Measurements from ENCODE around the gene ZNFX1. TPM values are rescaled to one million over a fixed set of nuclear protein-coding genes. Genes with fewer than 3 reads are reported as not detected.
"Not testable (repeated sequence)": the region's sequence is repeated elsewhere in the genome, so short reads cannot be mapped to it uniquely, and the experiment has no call there.

The ZNFX1 gene
- total RNA-seq, 1 donor from 2014 or later, result 32.7 TPM

DNA sequence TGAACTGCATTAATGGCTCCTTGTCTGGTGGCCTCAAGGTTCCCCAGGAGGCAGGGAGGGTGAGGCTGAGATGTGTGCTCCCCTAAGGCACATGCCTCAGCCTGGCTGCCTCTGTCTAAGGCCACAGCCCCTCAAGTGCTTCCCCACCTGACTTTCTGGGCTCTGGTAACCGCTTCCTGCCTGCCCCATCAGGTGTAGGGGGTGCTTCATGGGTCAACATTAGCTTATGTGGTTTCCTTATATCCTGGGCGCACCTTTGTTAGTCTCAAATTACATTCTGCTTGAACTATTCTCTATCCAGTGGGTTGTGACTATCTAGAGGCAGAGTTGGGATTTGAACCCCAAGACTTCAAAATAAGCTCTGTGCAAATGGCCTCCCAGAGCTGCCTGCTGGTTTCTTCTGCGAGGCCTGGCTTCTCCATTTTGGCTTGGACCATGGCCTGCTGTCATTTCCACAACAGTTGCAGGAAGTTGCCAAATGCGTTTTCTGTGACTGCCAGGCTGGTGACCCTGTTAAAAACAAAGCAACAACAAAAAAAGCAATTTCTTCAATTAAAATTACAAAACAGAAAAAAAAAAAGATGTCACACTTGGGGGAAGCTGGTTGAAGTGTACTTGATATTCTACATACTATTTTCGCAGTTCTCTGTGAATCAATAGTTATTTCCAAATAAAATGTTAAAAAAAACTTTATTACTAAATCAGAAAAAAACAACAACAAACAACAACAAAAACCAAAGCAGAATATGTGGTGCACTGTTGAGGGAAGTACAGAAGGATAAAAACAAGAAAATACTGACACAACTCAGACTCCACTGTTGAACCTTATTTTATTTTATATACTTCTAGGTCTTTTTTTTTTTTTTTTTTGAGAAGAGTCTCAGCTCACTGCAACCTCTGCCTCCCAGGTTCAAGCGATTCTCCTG is 20.0 kb upstream of the ZNFX1 start:
- no peak for TF ChIP-seq CTCF (IDR thresholded peaks at IDR 0.05; ENCODE audit: insufficient read depth, low read length, poor library complexity, severe bottlenecking)
- no peaks in the 10 kb centered on the region for H3K36me3 ChIP-seq (ENCODE audit: control insufficient read depth, insufficient read depth, low read length)
- H3K27me3 ChIP-seq (ENCODE audit: control insufficient read depth, insufficient read depth, low read length), result no peaks in the 10 kb centered on the region
- H3K4me3 ChIP-seq (ENCODE audit: low read depth, low read length), result no peak overlapping the region
- DNase-seq (ENCODE audit: low read depth), result no peak

GRCh38 chr20:49294002-49294654 is 16.3 kb upstream of the ZNFX1 start:
- DNase-seq (ENCODE audit: low read depth); H3K27me3 ChIP-seq (ENCODE audit: control insufficient read depth, insufficient read depth, low read length); H3K4me3 ChIP-seq (ENCODE audit: low read depth, low read length); H3K36me3 ChIP-seq (ENCODE audit: control insufficient read depth, insufficient read depth, low read length): not testable (repeated sequence)

GRCh38 chr20:49293122-49293521 is 15.3 kb upstream of the ZNFX1 start:
- H3K4me3 ChIP-seq (ENCODE audit: low read depth, low read length), result no peak overlapping the region
- no peak for DNase-seq (ENCODE audit: low read depth)
- no peaks in the 10 kb centered on the region for H3K27me3 ChIP-seq (ENCODE audit: control insufficient read depth, insufficient read depth, low read length)
- peaks cover 6% of the 10 kb centered on the region for H3K36me3 ChIP-seq (ENCODE audit: control insufficient read depth, insufficient read depth, low read length)
- no peak for TF ChIP-seq CTCF (IDR thresholded peaks at IDR 0.05; ENCODE audit: insufficient read depth, low read length, poor library complexity, severe bottlenecking)

DNA sequence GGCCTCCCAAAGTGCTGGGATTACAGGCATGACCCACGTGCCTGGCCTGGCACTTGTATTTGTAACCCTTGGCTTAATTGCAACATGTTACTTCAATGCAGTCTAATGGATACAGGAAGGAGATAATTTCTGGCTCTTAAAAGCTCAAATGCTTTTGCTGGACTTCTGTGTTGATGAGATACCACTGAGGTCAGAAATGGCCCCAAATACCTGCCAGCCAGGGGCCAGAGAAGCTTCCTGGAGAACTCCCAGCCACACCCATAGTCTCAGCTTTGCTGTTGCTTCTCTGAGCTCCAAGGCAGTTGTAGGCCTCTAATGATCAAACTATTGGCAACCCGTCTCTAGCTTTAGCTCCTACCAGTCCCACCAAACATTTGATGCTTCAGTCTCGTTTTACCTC is 14.2 kb upstream of the ZNFX1 start:
- DNase-seq (ENCODE audit: low read depth), result no peak
- Histone ChIP-seq H3K27me3 (ENCODE audit: control insufficient read depth, insufficient read depth, low read length) (no peaks in the 10 kb centered on the region), H3K4me3 (ENCODE audit: low read depth, low read length) (no peak overlapping the region), H3K36me3 (ENCODE audit: control insufficient read depth, insufficient read depth, low read length) (peaks cover 8% of the 10 kb centered on the region)
- no peak for TF ChIP-seq CTCF (IDR thresholded peaks at IDR 0.05; ENCODE audit: insufficient read depth, low read length, poor library complexity, severe bottlenecking)

GRCh38 chr20:49291200-49291599 is 13.3 kb upstream of the ZNFX1 start:
- no peak for TF ChIP-seq CTCF (IDR thresholded peaks at IDR 0.05; ENCODE audit: insufficient read depth, low read length, poor library complexity, severe bottlenecking)
- Histone ChIP-seq H3K27me3 (ENCODE audit: control insufficient read depth, insufficient read depth, low read length) (no peaks in the 10 kb centered on the region), H3K4me3 (ENCODE audit: low read depth, low read length) (no peak overlapping the region), H3K36me3 (ENCODE audit: control insufficient read depth, insufficient read depth, low read length) (peaks cover 11% of the 10 kb centered on the region)
- DNase-seq (ENCODE audit: low read depth), result no peak

- H3K4me3 ChIP-seq (ENCODE audit: low read depth, low read length), result no peak overlapping the region
- DNase-seq (ENCODE audit: low read depth), result no peak
- no peaks in the 10 kb centered on the region for H3K27me3 ChIP-seq (ENCODE audit: control insufficient read depth, insufficient read depth, low read length)
- peaks cover 13% of the 10 kb centered on the region for H3K36me3 ChIP-seq (ENCODE audit: control insufficient read depth, insufficient read depth, low read length)
- TF ChIP-seq CTCF (IDR thresholded peaks at IDR 0.05; ENCODE audit: insufficient read depth, low read length, poor library complexity, severe bottlenecking), result no peak
Observed at GRCh38 chr20:49290608-49291191, 12.8 kb upstream of the ZNFX1 start.
